HG03460 (cell line): ENCODE measurements around the gene AJAP1.
"Not testable (repeated sequence)": the region's sequence is repeated elsewhere in the genome, so short reads cannot be mapped to it uniquely, and the experiment has no call there.

ENCODE experiments used
- ATAC-seq: cut with Tn5 transposase; IDR thresholded peaks from one replicate; pipeline ENCODE4 v1.9.1; 2021; ENCODE audit not compliant: unreplicated experiment

AJAP1 gene

GRCh38 chr1:4653796-4654725 is at the start of gene AJAP1:
Gene AJAP1, plus strand, starts transcription at chr1:4654609. Its CDS starts 817 bp downstream, at chr1:4655426.
- ATAC-seq, result no peak

- no peak for ATAC-seq
Measured at GRCh38 chr1:4605158-4605557, 49.3 kb upstream of the AJAP1 start.

GRCh38 chr1:4611563-4612341 is 42.7 kb upstream of the AJAP1 start:
- ATAC-seq, result no peak

- ATAC-seq, result no peak
Measured at GRCh38 chr1:4612991-4613390, 41.4 kb upstream of the AJAP1 start.

- no peak for ATAC-seq
Measured at GRCh38 chr1:4613606-4614370, 40.6 kb upstream of the AJAP1 start.

- no peak for ATAC-seq
Measured at GRCh38 chr1:4614371-4615137, 39.9 kb upstream of the AJAP1 start.

- ATAC-seq, result no peak
Measured at GRCh38 chr1:4615138-4615470, 39.3 kb upstream of the AJAP1 start.

- no peak for ATAC-seq
Measured at GRCh38 chr1:4615501-4615900, 38.9 kb upstream of the AJAP1 start.

- no peak for ATAC-seq
Measured at GRCh38 chr1:4616831-4617465, 37.5 kb upstream of the AJAP1 start.

- ATAC-seq, result no peak
Measured at GRCh38 chr1:4617506-4617905, 36.9 kb upstream of the AJAP1 start.

GRCh38 chr1:4618827-4619226 is 35.6 kb upstream of the AJAP1 start:
- ATAC-seq, result not testable (repeated sequence)

GRCh38 chr1:4621646-4622045 is 32.8 kb upstream of the AJAP1 start:
- ATAC-seq, result no peak

GRCh38 chr1:4622821-4623220 is 31.6 kb upstream of the AJAP1 start:
- ATAC-seq, result no peak

- no peak for ATAC-seq
Measured at GRCh38 chr1:4624141-4624715, 30.2 kb upstream of the AJAP1 start.

- no peak for ATAC-seq
Measured at GRCh38 chr1:4624801-4625200, 29.6 kb upstream of the AJAP1 start.

- no peak for ATAC-seq
Measured at GRCh38 chr1:4626061-4626460, 28.3 kb upstream of the AJAP1 start.

GRCh38 chr1:4626560-4627319 is 27.7 kb upstream of the AJAP1 start:
- ATAC-seq, result no peak

- ATAC-seq, result no peak
Measured at GRCh38 chr1:4627353-4627752, 27.1 kb upstream of the AJAP1 start.

GRCh38 chr1:4628992-4629391 is 25.4 kb upstream of the AJAP1 start:
- ATAC-seq, result no peak
